GM18508 (cell line): ENCODE measurements around the gene EIF4E3.

Experiments used
- ATAC-seq: cut with Tn5 transposase; IDR thresholded peaks from one replicate; pipeline ENCODE4 v1.9.1; 2021; ENCODE audit warnings: moderate number of reproducible peaks; ENCODE audit not compliant: insufficient read depth, unreplicated experiment

The EIF4E3 gene

DNA sequence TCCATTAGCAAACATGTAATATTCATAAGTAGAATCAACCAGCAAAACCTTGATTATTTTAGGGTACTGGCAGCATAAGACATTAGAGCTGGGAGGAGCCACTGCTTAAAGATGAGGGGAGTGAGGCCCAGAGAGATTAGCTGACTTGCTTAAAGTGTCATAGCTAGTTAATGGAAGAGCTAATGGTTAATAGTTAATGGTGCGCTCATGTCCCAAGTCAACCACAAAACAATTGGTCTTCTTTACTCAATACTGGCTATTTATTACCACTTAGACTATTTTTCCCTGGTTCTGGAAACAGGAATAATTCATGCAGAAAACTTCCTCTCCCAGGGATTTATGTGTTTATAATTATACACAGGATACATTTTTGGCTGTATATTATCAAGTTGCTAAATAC lies 33.1 kb downstream of the EIF4E3 start:
- ATAC-seq: no peak

DNA sequence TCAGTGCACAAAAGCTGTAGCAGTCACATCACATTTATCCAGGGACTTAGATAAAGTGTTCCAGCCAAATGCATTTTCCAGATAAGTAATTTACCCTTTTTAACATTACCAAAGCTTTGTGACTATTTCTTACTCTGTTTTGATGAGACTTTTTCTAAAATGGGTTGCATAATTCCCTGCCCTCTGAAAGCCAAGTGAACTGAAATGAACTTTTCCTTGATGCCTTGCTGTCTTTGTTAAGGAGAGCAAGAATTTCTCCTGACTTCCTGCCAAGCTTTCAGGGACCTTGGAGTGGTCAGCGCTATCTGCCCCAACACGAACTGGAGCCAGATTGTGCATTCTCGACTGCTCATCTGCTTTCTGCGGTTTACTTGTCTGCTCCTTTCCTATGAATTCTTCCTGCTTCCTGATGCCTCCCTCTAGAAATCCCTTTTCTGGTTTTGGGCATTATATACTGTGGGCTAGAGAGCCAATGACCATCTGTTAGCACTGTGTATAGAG lies 34.8 kb downstream of the EIF4E3 start:
- ATAC-seq: no peak

DNA sequence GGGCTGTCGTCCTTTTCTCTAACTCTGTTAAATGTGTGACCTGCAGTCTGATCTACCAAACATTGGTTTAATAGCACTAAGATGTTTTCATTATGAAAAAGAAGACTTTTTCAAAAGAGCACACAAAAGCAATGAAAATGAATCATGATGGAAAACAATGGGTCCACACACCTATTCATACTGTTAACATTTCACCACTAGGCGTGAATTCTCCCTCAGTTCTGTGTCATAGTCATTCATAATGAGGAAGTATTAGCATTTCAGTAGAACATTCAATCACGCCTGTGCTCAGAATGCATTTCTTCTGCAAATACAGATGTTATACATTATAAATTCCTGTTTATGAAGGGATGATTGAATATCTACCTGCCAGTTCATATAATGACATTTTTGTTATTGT lies 35.9 kb downstream of the EIF4E3 start:
- no peak for ATAC-seq

DNA sequence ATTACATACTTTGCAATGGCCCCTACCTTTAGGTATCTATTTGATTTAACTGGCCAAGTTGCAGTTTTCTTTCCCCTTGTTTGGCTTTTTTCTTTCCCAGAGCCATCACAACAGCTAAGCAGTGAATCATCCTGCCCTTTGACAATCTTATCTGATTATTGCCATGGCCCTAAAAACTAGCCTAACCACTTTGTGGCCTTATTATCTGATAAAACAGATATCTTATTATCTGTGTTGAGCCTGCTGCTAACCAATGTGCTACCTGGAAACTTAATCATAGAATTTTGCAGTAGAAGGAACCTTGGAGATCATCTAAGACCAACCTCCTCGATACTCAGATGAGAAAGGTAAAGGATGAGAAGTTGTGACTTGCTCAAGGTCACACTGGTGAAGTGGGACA lies 37.1 kb downstream of the EIF4E3 start:
- no peak for ATAC-seq

DNA sequence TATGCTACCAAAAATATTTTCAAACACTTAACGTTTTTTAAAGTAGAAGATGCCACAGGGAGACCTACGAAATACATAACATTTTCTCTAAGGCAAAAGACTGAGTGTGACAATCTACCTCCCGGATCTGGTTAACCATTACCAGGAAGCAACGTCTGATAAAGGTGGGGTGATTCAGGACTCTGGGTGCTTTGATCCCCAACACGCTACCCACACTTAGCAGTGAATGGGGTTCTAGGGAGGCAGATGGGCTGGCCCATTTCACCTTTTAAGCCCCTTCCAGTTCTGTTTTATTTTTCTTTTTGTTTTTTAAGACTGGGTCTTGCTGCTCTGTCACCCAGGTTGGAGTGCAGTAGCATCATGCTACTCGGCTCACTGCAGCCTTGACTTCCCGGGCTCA lies 39.5 kb downstream of the EIF4E3 start:
- ATAC-seq: no peak

DNA sequence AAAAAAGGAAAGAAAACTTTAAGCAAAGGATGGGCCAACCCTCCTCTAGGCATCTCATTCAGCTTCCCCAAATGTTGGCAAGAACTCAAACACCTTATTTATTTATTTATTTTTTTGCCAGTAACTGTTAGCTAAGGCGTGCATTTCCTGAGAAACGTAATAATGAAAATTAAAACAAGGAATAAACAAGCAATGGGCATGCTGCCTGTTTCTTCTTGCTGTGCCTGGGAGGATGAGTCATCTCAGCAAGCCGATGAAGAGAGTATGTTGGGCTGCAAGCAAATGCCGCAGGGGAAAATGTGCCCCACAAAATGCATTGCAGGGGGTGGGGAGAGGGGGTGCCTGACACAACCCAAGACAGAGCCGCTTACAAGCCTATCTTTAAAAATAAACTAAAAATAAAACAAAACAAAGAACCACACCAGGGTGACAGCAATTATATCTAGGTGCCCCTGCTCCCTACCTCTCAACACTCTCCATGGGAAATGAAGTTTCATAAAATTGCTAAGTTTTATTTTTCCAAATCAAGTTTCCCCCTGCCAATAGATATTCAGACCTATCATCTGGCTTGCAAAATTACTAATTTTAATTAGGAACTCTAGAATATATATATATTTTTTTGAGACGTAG lies 40.3 kb downstream of the EIF4E3 start:
- no peak for ATAC-seq

DNA sequence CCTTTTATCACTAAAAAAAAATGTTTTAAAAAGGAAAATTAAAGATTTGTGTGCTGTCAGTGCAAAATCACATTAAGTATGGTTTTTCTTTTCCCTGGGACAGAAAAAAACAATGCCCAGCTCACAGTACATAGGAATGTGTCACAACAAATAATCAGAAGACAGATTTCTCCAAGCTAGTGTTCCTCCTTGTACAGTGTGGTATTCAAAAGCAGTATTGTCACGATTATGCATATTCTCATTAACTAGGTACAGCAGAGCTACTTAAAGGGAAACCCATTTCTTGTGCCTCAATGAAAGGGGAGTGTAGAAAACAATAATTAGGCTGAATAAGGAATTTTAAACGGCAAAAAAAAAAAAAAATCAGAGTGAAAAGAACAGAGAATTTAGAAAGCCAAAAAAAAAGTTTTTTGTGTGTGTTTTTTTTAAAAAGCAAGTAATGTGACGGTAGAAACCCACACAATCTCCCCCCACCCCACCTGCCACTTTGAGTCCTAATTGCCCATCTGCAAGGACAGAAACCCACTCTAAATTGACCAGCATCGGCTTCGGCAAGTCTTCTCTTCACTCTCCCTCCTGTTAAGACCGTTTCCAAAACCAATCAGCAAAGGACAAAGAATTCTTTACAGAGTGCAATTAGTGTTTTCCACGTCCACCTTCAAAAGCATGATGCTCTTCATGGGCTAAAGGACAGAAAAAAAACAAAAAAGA lies 41.0 kb downstream of the EIF4E3 start:
- no peak for ATAC-seq

DNA sequence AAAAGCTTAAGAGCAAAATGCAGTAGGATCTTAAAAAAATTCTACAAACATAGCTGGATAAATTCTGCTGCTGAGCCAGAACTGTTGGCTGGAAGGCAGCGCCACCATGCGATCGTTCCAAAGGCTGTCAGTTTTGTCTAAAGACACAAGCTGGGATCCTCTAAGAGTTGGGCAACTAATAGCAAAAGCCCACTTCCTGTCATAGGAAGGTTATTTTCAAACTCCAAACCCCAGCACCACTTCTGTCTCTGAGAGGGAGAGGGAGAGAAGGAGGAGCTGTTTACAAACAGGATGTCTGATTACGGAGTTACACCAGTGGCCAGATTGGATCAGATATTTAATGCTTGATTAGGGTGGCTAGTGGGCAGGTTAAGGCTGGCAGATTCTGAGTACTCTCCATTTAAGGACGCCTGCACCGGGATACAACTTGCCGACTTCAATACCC lies 44.0 kb downstream of the EIF4E3 start:
- ATAC-seq: no peak

DNA sequence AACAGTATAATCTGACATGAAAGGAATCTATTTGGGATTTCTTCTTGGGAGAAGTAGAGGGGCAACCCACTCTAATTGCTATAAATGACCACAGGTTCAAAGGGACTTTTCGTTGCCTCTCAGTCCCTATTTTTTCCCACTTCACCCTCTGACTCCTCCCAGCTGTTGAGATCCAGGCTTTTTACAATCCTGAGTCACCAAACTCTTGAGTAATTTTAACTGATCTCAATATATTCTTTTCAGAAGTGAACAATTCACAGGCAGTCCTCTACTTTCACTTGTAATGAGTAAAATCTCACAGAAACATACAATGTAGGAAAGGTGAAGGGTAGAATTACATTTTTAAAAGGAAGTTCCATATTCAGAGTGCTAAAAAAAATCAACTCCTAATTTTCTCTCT lies 44.6 kb downstream of the EIF4E3 start:
- no peak for ATAC-seq

DNA sequence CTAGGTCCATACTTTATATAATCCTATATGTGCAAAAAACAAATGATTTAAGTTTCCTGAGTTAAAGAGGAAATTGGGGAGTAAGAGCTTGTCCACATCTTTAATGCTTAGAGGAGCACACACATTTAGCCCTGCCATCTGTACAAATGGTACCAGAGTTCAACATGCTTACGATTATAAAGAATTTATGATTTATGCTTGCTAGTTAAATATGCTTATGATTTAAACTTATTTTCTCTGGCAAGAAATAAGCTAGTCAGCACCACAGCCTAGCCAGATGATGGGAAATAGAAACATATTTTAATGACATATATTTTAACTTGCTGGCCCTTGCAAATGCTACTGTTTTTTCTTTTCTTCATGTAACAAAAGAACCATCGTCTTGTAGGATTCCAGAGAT lies 48.3 kb downstream of the EIF4E3 start:
- no peak for ATAC-seq

DNA sequence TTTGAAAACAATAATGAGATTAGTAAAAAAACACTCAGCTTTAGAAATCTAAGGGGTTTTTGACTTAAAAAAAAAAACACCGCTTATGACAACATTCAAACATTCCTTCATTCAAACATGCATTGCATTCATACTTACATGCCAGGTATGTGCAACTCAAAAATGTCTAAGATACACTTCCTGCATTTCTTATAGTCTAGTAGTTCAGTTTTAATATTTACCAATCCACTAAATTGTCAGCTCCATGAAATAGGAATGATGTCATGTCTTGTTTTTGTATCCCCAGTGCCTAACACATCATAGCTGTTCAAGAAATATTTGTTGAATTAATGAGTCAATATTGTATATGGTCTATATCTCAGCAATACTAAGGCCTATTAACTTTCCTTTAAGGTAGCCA lies 51.7 kb downstream of the EIF4E3 start:
- ATAC-seq: no peak

DNA sequence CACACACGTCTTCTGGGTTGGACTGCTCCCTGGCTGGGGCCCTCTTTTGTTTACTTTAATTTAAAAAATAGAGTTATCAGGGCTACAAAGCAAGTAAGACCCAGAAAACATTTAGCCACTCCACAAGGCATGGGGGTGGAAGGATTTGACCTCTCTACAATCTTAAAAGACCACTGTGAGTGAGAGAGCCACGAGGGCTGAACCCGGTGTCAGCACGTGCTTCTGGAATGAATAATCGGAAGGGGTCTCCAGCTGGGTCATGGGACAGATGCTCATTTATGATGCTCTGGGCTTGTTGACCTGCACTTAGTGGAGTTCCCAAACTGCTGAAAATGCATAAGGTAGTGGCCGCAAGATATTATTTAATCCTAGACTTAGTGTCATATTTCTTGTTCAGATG lies 52.4 kb downstream of the EIF4E3 start:
- no peak for ATAC-seq

DNA sequence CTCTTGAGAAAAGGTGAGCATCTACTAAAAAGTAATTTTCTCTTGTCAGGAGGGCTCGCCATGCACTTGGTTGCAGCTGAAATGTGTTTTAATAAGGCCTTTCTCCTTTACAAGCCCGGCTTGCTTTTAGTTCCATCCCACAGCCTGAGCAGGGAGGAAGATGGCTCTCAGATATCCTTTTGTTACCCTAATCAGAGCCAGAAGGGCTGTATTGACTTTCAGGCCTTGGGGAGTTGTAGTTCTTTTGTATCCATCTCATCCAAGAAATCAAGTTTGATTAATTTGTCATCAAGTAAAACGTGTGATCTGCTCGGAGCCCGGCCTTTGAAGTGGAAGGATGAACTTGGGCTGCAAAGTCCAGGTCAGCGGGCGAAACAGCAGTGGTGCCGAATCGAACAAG lies 52.9 kb downstream of the EIF4E3 start:
- no peak for ATAC-seq

DNA sequence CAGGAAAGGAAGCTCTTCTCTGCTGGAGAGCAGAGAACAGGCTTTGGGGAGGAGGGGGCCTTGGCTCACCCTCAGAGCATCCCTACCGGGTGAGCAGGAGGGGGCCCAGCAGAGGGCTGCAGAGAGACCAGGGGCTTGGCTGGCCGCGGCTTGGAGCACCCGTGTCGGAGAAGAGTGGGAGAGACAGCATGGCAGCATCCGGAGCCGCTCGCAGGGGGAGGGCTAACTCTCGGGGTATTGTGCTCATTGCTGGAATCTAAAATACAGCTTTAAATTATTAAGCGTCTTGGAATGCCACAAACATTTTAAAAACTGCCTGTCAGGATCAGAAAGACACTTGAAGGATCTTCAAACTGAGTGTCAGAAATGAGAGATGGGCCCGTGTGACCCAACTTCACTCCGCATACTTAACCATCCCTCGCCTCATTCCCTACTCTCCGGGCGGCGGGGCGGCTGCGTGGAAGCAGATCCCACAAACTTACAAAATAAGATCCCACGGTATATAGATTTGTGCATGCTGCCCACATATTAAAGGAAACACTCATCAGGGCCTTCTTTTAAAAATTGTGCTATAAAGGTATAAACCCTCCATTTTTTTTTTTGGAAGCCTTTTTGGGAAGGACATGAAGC lies 53.9 kb downstream of the EIF4E3 start:
- no peak for ATAC-seq

DNA sequence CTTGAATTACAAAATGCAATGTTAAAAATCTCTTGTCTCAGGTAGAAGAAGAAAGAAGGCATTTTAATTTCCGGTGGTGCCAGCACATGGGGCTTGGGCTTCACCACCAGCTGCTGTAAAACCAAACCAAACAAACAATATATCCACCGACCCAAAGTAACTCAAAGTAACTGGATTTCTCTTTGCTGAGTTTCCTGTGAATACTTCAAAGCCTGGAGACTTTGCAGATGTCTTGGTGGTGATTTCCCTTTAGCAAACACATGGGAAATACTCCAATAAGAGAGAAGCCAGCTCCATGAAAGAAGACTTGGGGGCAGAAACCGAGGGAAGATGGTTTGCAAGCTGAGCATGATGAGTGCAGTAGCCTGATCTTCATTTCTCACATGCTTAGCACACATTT lies 62.6 kb downstream of the EIF4E3 start:
- no peak for ATAC-seq

DNA sequence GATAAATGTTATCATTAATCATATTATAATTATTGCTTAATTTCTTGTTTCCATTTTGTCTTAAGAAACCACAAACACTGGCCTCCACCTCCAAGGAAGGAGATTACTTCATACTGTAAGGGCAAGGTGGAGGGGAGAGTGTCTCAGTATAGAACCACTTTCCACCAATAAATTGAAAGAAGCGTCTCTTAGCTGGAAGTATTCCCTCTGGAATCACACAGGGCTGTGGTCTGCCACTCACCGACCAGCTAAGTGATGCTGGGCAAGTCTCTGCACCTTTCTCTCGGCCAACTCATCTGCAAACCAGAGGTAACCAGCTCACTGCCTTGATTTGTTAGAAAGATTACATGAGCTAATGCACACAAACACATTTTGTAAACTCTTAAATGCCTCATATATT lies 63.1 kb downstream of the EIF4E3 start:
- ATAC-seq: no peak

DNA sequence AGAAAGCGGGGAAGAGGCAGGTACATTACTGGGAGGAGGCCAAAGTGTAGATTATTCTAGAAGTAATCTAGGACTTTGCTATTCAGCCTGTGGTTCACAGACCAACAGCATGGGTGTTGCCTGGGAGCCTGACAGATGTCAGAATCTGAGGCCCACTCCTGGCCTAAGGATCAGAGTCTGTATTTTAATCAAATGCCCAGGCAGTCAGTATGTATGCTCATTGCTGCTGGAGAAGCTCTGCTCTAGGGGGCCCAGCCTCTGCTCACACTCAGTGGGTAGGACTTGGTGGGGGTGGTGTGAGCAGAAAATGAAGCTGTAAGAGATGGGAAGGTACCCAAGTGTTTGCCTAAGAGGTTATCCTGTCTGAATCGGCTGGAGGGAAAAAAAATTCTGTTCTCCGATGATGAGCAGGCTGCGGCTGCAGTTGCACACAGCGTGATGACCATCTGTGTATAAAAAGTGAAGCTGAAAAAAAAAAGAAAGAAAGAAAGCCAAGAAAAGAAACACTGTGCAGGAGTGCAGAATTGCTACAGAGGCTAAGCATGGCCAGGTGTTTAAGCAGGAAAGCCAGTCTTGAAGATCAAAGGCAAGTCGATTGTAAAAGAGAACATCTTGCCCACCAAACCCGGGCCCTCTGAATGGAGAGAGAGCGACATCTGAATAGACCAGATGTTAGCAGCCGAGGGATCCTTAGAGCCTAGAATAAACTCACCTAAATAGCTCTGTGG lies 65.2 kb downstream of the EIF4E3 start:
- ATAC-seq: no peak

DNA sequence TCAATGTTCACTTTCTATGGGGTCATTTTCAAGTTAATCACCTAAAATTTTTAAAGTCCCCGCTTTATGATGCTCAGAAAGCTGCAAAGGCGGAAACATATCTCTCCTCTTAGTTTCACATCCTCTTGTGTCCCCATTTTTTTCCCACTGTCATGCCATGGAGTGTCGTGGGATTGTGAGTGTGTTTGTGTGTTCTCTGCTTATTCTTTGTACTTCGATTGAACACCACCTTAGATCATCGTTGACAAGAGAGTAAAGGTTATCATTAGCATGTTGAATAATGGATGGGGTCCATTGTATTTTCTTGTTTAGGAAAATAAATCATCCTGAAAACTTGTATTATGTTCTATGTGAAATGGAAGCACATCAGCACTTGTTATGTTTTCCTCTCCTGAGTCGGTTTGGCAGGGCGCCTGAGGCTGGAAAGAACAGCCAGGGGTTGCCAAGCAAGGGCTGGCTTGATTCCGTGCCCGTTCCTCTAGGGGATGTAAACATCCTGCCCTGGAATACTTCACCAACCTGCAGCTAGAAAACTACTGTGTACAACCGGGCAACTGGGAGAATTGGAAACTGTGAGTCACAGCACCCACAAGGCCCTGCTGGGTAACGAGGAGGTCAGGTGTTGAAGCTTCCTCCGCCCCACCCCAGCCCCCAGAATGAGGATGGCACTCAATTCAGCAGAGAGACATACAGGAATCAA lies 67.2 kb downstream of the EIF4E3 start:
- ATAC-seq: no peak

DNA sequence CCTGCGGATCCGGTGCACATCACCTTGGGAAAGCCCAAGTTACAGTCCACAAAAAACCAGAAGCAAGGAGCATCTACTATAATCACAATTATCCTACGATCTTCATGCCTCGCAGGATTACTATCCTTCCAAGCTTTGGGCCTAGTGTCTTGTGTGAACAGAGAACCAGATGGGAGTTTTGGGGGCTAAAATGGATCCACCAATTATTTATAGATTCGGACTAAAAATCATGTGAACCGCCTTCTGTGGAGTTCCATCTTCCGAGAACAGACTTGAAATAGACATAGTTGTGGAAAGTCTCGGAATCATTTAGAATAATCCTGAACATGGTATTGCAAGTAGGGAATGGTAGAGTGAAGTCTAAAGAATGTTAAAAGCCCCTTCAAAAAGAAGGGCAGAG lies 70.1 kb downstream of the EIF4E3 start:
- no peak for ATAC-seq

DNA sequence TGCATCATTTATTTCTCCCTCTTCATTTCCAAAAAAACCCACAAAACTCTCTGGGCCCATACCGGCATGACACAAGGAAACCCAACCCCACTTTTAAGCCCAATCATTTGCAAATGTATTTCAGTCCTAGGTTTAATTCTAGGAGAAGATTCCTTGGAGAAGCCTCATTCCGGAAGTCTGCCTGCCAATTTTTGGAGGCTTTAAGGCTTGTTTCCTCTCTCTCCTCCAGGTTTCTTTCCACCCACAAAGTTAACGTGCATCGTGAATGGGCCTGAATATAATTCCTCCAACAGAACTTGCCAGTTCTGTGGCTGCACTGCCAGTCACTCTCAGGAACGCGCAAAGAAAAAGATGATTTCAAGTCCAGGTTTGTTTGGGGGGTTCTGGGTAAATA lies 71.8 kb downstream of the EIF4E3 start:
- no peak for ATAC-seq
